ENCODE data around the gene DRP2.
A peak's percentile ranks its signal among the peaks of the same experiment; 100 is the strongest.
"Not testable (repeated sequence)": the region's sequence is repeated elsewhere in the genome, so short reads cannot be mapped to it uniquely, and the experiment has no call there.

The DRP2 gene

GRCh38 chrX:101232316-101232715, 12.7 kb downstream of the DRP2 start:
- DNase-seq (ENCODE audit: low read depth, low spot score) = no peak

DNA sequence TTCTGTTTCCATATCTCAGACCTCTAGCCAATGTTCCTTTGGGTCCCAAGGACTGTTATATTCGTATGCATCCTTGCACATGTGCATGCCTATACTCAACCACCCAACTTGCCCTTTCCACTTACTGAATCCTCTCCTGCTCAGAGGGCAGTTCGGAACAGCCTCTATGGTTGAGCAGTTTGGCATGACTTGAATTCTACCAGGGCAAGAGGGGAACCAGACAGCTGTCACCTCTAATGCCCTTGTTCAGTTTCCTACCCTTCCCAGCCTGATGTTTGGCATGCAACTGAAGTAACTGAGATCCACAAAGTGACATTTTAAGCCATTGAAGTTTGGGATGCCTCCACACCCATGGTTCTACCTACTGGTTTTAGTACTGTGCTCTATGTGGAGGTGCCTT, 17.5 kb downstream of the DRP2 start:
- DNase-seq (ENCODE audit: low read depth, low spot score) = no peak

GRCh38 chrX:101241531-101241930, 21.9 kb downstream of the DRP2 start:
- no peak for DNase-seq (ENCODE audit: low read depth, low spot score)

- DNase-seq (ENCODE audit: low read depth, low spot score) = no peak
These were observed 33.0 kb downstream of the DRP2 start for GRCh38 chrX:101252634-101253033.

DNA sequence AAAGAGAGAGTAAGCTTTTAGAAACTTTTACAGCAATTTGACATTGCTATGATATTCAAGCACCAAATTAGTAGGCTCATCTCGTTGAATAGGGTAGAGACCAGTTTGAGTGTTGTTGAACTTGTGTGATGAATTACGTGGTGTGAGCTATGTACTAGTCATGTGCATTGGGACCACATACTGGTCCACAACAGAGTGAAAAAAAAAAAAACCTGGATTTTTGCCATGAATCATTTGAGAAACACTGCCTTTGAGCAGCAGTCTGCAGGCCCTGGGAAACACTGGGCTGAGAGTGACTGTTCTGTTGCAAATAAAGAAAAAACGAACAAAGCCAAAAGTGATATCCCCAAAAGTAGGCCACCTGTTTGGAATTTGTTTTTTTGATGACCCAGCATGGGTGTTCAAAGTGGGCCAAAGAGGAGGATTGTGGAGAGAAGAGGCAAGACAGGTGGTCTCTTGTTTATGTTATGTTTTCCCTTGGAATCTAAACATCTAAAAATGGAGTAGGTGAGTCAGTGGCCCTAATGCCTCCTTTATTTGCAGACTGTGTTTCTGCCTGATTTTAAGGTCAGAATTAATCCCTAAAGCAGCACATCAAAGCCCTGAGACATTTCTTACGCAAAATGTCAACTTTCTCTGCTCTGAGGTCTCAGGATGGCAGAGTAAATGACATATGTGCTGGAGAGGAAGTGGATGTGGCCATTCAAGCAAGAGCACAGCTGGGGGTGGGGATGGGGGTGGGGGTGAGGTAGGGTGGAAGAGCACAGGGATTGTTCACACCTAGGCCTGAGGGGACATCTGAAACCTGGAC, 38.1 kb downstream of the DRP2 start:
- peak; percentile 26 for DNase-seq (ENCODE audit: low read depth, low spot score)

DNA sequence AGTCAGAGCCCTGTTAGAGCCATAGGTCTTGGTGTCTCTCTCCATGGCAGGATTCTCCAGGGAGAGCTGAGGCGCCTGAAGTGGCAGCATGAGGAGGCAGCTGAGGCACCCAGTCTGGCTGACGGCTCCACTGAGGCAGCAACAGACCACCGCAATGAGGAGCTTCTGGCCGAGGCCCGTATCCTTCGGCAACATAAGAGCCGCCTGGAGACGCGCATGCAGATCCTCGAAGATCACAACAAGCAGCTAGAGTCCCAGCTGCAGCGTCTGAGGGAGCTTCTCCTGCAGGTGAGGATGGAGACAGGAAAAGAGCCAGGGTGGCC, 38.6 kb downstream of the DRP2 start:
- no peak for DNase-seq (ENCODE audit: low read depth, low spot score)

DNA sequence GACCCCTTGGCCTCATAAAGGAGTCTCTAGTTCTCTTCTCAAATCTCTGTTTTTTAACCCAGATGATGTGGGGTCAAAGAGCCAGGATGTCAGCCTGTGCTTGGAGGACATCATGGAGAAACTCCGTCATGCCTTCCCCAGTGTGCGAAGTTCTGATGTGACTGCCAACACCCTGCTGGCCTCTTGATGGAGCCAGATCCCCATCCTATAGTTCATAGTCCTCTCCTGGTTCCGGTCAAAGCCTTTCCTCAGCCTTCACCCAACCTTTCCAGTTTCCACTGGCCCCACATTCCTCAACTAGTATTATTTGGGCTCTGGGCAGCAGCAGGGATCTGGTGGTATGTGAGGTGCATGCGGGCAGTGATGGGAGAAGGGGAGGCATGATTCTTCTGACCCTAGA, 40.8 kb downstream of the DRP2 start:
- DNase-seq (ENCODE audit: low read depth, low spot score) = no peak

- no peak for DNase-seq (ENCODE audit: low read depth, low spot score)
These were observed 43.0 kb downstream of the DRP2 start for GRCh38 chrX:101262590-101262989.

DNA sequence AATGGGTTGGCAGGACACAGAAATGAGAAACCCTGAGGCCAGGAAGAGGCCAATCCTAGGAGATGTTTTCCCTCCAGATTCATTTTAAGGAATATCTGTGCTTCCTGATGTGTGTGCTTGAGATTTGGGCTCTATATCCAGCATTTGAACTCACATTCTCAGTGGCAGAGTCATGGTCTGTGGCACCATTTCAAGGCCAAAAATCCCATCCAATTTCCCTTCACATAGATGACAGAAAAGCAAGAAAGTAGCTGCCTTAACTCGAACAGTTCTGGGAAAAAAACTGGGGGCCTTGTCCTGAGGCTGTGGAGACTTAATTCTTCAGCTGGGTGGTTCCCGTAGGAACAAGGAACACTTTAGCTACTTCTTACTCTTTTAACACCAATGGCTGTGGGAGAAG, 44.2 kb downstream of the DRP2 start:
- no peak for DNase-seq (ENCODE audit: low read depth, low spot score)

DNA sequence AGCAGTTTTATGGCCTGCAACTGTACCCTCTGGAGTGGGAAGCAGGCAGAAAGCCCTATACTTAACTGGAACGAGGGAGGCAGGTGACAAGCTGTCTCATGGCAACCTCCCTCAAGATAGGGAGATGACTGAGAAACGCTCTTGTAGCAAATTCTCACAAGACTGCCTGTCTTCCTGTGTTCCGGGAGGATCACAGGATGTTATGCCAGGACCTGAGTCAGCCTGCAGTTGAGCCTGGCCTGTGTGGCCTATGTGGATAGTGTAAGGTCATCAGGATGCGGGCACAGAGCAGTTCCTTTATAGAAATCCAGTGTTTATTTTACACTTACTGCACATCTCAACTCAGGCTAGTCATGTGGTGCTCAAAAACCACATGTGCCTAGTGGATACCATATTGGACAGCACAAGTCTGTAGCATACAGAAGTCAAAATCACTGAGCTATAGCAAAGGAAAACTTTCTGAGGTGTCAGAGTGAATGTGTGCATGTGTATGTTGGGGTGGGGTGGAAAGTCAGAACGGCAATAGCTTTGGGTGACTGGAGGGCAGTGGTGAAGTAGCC, 46.4 kb downstream of the DRP2 start:
- DNase-seq (ENCODE audit: low read depth, low spot score) = peak; percentile 18

DNA sequence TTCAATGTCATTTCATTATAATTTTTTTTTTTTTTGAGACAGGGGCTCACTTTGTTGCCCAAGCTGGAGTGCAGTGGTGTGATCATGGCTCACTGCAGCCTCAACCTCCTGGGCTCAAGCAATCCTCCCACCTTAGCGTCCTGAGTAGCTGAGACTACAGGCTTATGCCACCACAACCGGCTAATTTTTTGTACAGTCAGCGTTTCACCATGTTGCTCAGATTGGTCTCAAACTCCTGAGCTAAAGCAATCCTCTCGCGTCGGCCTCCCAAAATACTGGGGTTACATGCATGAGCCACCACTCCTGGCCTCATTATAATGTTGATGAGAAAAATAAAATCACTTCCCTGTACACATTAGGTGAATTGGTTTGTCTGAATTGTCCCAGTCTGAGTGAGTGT, 54.6 kb downstream of the DRP2 start:
- DNase-seq (ENCODE audit: low read depth, low spot score) = no peak

- no peak for DNase-seq (ENCODE audit: low read depth, low spot score)
These were observed 56.7 kb downstream of the DRP2 start for GRCh38 chrX:101276238-101276637.

GRCh38 chrX:101287402-101287801, 67.8 kb downstream of the DRP2 start:
- DNase-seq (ENCODE audit: low read depth, low spot score) = peak; percentile 56

GRCh38 chrX:101290957-101291603, 71.5 kb downstream of the DRP2 start, which contains the start of gene TAF7L:
TSS of gene TAF7L (minus strand) at chrX:101291334. CDS start at chrX:101287543, 3,791 bp downstream.
- DNase-seq (ENCODE audit: low read depth, low spot score) = peak; percentile 26

DNA sequence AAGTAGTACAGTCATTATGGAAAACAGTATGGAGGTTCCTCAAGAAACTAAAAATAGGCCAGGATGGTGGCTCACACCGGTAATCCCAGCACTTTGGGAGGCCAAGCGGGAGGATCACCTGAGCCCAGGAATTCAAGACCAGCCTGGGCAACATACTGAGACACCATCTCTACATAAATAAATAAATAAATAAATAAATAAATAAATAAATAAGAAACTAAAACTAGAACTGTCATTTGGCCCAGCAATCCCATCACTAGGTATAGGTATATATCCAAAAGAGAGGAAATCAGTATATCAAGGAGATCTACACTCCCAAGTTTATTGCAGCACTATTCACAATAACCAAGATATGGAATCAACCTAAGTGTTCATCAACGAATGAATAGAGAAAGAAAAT, 76.0 kb downstream of the DRP2 start:
- DNase-seq (ENCODE audit: low read depth, low spot score) = not testable (repeated sequence)

- no peak for DNase-seq (ENCODE audit: low read depth, low spot score)
These were observed 84.2 kb downstream of the DRP2 start for GRCh38 chrX:101303790-101304189.

Data from astrocyte of the hippocampus (primary cell).